GM12801 (cell line): ENCODE results near the gene MRGPRF.

Experiments
- CTCF ChIP-seq: IDR thresholded peaks from one replicate; pipeline ENCODE4 v1.5.1; 2011; ENCODE audit warnings: control low read depth; ENCODE audit not compliant: insufficient read length; ENCODE audit errors: extremely low read depth

Gene MRGPRF

DNA sequence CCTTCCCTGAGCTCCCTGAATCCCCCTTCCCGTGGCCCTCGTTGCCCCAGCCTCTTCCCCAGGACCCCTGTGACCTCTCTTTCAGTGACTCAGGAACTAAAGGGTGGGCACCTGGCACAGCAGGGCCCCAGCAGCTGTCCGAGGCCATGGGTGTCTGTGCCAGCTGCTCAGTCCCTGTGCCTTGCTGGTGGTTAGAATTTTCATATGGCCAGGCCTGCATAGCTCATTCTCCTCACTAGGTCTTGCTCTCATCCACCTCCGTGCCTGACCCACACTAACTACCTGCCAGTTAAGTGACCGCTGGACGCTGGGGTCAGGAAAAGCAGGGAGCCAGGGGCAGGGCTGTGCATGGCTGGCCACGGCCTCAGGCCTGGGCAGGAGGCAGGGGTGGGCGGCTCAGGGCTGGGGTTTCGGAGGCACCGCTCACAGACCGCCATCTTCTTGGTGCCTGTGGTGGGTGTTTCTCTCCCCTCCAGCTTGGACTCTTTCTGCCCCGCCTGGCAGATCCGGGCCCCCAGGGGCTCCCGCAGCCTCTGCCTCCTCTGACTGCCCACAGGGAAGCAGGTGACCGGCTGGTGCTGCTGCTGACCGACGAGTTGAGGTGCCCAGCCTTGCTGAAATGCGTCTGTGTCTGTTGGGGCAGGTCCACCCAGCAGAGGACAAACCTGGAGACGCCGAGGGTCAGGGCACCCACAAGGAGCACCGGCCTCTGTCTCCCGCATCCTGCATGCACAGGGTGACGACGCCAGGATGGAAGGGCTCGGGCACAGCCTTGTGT is 52.6 kb downstream of the MRGPRF start:
- no peak for TF ChIP-seq CTCF

GRCh38 chr11:68959465-68960293 is 53.4 kb downstream of the MRGPRF start:
- TF ChIP-seq CTCF: no peak

GRCh38 chr11:68958211-68958610 is 54.8 kb downstream of the MRGPRF start:
- TF ChIP-seq CTCF: no peak

DNA sequence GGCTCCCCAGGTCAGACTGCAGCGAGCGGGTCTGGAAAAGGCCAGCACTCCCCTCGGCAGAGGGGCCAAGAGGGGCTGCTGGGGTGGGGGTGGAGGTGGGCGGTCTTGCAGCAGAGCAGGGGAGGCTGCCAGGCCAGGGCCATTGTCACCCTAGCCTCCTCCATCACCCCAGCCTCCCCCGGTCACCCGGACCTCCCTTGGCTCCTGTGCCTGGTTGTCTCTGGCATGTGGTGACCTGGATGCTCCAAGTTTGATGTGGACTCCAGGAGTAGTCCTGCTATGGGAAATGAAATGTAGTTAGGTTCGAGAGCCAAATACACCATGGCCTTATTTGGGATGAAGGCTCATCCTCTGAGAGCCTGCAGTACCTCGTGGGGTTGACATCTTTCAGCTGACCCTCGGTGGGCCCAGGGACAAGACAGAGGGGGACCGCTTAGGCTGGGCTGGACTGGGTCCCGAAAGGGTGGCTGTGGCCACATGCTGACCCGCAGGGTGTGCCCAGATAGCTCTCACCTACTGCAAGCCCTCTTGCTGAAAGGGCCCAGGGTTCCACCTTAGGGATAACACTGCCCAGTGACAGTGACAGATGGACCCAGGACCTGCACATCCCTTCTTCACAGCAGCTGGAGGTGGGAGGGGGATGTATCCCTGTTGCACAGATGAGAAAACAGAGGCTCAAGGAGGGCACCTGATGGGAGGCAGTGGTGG is 56.3 kb downstream of the MRGPRF start:
- TF ChIP-seq CTCF: no peak

GRCh38 chr11:68956142-68956541 is 56.9 kb downstream of the MRGPRF start:
- TF ChIP-seq CTCF: no peak

DNA sequence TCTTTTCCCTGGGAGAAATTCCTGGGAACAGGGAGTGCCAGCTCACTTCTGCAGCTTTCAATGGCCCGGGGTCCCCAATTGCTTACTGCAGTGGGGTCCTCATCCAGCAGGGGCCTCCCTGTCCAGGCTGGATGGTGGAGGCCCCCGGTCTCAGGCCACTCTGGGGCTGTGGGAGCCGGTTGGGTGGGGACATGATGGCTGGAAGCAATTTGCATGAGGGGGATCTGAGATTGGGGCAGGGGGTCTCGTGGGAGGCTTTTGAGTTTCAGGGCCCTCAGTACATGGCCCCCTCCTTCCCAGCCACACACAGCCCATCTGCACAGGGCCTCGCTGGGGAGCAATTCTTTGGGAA is 57.5 kb downstream of the MRGPRF start:
- no peak for TF ChIP-seq CTCF
